HG03135 (cell line): Measurements from ENCODE around the gene NUBPL.
"Not testable (repeated sequence)": the region's sequence is repeated elsewhere in the genome, so short reads cannot be mapped to it uniquely, and the experiment has no call there.

ENCODE experiments used
- ATAC-seq: cut with Tn5 transposase; IDR thresholded peaks from one replicate; pipeline ENCODE4 v1.9.1; 2021; ENCODE audit warnings: mild to moderate bottlenecking, moderate library complexity; ENCODE audit not compliant: unreplicated experiment

NUBPL gene

DNA sequence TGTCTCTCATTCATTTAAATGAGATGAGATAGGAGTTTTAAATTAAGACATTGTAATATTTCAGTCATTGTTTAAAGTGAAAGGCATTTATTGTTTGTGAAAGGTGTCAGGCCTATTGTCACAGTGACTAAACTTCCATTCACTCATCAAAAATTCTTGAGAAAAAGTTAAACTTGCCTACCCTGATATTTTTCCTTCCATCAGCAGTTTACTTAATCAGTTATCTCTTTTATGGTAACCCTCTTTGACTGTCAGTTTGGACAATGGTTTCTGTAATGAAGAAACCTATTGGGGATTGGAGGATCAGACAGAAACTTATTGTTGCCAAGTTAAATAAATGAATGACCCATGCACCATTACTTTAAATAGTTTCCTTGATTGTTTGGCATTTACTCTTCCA is 241.6 kb downstream of the NUBPL start:
- no peak for ATAC-seq

DNA sequence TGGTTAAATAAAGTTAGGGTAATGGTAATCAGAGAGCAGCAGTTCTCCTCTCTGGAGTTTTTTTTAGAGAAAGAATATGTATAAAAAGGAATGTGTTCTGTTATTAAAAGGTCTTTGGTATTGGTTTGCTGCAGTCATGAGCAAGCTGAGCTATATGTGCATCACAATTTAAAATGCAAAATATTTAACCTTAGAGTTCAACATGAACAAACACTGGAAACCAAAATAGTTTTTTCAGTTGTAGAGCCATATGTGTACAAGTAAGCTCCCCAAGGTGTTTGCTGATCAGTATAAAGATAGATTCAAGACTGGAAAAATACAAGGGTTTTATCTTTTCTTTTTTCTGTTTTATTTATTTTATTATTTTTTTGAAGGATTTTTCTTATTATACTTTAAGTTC is 245.0 kb downstream of the NUBPL start:
- no peak for ATAC-seq

DNA sequence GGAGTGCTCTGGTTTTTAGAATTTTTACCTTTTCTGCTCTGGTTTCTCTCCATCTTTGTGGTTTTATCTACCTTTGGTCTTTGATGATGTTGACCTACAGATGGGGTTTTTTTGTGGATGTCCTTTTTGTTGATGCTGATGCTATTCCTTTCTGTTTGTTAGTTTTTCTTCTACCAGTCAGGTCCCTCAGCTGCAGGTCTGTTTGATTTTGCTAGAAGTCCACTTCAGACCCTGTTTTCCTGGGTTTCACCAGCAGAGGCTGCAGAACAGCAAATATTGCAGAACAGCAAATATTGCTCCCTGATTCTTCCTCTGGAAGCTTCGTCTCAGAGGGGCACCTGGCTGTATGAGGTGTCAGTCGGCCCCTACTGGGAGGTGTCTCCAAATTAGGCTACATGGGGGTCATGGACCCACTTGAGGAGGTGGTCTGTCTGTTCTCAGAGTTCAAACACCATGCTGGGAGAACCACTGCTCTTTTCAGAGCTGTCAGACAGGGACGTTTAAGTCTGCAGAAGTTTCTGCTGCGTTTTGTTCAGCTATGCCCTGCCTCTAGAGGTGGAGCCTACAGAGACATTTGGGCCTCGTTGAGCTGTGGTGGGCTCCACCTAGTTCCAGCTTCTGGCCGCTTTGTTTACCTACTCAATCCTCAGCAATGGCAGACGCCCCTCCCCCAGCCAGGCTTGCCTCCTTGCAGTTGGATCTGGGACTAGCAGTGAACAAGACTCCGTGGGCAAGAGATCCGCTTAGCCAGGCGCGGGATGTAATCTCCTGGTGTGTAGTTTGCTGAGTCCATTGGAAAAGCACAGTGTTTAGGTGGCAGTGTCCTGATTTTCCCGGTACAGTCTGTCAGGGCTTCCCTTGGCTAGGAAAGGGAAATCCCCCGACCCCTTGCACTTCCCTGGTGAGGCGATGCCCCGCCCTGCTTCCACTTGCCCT is 250.8 kb downstream of the NUBPL start:
- ATAC-seq = not testable (repeated sequence)

DNA sequence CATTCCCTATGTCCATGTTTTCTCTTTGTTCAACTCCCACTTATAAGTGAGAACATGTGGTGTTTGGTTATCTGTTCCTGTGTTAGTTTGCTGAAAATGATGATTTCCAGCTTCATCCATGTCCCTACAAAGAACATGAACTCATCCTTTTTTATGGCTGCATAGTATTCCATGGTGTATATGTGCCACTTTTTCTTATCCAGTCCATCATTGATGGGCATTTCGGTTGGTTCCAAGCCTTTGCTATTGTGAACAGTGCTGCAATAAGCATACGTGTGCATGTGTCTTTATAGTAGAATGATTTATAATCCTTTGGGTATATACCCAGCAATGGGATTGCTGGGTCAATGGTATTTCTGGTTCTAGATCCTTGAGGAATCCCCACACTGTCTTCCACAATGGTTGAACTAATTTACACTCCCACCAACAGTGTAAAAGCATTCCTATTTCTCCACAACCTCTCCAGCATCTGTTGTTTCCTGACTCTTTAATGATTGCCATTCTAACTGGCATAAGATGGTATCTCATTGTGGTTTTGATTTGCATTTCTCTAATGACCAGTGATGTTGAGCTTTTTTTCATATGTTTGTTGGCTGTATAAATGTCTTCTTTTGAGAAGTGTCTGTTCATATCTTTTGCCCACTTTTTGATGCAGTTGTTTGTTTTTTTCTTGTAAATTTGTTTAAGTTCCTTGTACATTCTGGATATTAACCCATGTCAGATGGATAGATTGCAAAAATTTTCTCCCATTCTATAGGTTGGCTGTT is 252.7 kb downstream of the NUBPL start:
- not testable (repeated sequence) for ATAC-seq

DNA sequence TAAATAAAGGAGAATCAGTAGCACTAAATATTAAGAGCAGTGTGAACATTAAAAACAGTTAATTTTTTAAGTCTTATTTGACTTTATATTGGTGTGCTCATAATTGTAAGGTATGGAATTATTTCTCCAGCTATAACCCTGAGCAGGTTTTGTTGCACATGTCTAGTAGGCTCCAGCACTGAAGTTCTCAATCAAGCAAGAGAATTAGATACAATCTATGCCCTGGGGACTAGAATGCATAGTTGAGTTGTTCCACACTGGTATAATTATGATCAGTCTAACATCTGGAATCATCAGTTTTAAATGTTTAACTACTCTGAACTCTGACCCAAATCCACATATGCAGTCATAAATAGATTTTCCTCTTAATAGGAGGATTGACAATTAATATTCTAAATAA is 258.1 kb downstream of the NUBPL start:
- ATAC-seq = no peak

DNA sequence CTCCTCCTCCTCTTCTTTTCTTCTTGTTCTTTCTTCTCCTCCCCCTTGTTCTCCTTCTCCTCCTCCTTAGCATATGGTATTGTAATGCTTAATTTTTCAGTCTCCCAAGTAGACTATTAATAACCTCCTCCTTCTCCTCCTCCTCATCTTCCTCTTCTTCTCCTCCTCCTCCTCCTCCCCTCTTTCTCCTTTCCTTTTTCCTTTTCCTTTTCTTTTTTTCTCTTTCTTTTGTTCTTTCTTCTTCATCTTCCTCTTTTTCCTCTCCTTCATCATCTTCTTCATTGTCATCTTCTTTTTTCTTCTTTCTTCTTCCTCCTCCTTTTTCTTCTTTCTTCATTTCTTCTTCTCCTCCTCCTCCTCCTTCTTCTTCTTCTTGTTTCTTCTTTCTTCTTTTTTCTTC is 264.3 kb downstream of the NUBPL start:
- ATAC-seq = no peak

DNA sequence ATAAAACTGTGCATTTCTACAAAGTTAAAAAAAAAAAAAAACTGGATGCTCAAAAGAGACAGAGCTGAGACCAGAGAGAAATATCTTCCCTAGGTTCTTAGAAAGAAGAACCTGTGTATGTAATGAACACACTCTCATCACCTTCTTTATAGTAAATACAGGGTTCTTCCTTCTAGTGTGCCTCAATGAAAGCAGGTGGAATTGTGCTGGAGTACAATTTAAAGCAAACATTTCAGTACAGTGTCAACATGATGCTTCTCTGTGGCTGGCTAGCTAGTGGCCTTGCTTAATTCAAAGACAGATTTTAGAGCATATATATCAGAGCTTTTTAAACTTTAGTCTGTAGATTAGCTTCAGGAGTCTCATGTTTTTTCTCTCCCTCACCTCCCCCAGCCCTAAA is 266.1 kb downstream of the NUBPL start:
- ATAC-seq = no peak

DNA sequence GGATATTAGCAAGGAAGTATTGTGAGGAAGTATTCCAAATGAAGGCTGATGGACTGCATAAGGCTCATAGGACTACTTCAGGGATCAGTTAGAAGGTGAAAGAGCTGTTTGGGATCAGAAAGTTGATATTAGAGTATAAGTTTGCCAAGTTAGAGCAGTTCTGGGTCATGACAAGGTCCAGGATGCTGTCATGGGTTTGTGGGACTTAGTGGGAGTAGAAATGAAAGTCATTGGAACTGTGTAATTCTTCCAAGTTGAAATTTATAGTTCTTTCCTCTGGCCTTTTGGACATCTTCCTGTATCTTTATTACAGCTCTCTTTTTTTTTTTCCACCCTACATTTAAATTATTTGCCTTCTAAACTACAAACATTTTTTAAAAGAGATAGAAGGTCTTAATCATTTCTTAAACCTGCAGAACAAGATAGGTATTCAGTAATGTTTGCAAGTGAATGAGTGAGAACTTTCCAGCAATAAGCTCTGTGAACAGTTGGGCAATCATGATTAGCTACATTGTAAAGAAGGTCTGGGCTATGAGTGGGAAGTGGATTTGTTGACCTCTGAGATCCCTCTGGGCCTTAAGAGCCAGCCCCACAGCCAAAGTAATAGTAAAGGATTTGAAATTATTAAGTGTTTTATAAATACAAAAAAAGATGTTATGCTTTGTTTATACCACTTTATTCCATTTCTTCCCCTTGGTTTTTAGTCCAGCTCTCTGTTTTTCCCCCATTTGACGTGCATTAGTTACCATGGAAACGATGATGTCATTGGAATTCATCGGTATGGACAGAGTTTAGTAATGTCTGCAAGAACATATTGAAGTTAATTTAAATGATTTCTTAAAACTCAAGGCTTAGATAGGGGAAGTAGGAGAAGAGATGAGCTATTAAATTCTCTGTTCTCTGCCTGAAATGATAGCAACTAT is 268.0 kb downstream of the NUBPL start:
- no peak for ATAC-seq

DNA sequence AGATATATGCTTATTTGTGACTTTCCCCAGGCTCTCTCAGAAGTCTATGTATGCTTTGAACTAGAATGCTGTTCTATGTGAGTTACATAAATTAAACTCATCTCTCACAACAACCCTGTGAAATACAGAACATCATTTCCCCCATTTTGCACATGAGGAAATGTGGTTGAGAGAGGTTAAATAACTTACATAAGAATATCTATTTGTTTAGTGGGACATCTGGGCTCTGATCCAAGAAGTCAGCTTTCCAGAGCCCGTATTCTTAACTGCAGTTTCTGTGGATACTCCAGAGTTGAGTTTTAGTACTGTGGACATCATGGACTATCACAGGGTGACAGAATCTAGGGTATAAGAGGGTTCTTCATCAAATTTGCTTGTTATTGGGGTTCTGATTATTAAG is 273.4 kb downstream of the NUBPL start:
- ATAC-seq = no peak

DNA sequence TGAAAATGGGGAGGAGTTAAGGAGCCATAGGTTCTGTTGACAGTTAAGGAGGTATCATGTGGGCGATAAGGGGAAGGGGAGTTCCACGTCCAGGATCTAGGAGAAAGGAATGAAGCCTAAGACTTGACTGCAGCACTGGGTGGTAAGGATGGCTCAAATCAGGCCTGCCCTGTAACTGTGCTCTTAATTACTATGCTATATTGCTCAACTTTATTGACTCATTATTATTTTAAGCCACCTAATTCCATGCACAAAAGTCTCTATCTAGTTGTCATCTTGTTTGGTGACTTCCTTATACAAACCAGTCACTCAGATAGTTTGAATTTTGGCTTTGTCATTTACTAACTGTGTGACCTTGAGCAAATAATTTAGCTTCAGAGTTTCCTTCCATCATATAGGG is 273.8 kb downstream of the NUBPL start:
- no peak for ATAC-seq

DNA sequence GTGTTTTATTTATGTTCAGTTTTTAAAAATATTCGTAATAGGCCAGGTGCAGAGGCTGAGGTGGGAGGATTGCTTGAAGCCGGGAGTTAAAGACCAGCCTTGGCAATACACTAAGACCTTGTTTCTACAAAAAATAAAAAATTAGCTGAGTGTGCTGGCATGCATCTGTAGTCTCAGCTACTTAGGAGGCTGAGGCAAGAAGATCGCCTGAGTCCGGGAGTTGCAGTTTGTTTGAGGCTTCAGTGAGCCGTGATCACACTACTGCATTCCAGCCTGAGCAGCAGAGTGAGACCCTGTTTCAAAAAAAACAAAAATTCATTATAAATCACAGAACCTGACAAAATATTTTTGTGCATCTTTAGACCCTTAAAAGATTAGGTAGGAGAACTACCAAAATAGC is 275.8 kb downstream of the NUBPL start:
- no peak for ATAC-seq

DNA sequence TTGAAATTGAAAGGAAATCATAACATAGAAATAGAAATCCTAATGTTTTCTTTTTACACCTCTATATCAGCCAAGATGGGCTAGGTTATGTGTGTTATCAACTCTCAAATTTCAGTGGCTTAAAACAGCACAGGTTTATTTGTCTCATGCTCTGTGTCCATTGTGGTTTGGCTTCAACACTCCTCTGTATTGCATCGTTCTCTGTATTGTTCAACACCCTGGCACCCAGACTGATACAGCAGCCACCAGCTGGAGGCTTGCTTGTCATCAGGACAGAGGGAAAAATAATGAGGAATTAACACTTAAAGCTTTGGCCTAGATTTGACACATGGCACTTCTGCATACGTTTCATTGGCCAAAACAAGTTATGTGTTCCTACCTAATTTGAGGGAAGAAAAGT is 281.7 kb downstream of the NUBPL start:
- no peak for ATAC-seq

DNA sequence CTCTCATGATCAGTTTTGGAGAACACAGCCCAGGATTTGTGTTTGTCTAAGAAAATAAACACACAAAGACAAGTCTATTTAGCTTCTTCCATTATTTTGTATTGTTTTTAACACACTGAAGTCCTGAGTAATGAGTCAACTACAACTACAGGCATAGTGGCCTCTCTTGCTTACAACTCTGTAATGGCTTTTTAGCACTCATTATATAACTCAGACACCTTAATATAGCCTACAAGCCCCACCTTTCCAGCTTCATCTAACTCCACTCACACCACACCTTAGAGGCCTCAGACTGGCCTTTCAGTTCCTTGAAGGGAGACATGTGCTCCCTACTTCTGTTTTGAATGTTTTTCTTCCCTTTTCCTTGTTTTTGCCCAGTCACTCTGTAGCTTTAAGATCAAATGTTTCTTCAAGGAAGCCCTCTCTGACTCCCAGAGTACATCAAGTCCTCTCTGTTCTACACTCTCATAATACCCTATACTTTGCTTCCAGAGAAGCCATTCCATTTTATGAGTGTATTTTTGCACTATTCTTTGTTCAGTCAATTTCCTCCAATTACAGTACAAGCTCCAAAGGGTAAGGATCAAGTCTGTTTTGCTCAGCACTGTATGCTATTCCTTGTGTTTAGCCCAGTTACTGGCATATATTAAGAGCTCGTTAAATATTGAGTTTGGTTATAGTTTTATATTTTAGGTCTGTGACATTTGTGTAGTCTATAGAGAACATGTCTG is 282.3 kb downstream of the NUBPL start:
- ATAC-seq = no peak

DNA sequence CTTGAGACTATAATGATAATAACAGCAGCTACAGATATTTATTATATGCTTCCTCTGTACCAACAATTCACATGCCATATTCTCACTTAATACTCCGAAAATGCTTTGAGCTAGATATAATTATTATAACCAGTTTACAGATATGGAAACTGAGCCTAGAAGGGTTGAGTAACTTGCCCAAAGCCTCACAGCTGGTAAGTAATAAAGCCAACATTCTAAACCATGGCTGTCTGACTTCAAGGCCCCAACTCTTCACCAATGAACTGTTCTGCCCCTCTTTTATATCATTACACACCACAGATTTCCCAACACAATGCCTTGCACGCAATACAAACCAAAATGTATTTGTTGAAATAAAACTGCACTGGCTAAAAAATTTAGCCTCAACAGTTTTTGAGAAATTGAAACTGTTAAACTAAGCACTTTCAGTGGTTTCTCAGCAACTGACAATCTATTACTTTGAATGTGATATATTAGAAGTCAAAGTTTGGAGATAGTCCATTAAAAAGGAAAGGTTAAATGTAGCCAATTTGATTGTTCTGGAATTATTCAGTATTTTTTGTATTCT is 293.4 kb downstream of the NUBPL start:
- ATAC-seq = no peak

DNA sequence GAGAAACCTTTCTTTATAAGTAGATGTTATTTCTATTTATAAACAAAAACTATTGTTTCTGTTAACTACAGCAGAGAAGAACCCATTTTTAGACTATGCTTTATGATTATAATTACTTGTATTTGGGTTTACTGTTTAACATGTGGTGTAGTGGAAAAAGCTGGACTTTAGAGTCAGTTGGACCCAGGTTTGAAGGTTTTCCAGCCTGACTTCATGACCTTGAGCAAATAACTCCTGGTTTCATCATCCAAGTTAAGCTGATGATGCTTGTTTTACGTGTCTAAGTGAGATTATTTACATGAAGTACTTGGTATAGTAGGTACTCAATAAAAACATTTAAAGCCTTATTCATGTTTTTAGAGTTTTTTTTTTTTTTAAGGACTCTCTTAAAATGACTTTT is 294.1 kb downstream of the NUBPL start:
- ATAC-seq = no peak

DNA sequence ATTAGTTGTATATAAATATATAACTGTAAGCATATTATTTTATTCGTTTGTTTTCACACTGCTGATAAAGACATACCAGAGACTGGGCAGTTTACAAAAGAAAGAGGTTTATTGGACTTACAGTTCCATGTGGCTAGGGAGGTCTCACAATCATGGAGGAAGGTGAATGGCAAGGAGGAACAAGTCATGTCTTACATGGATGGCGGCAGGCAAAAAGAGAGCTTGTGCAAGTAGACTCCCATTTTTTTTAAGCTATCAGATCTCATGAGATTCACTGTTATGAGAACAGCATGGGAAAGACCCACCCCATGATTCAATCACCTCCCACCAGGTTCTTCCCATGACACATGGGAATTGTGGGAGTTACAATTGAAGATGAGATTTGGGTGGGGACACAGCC is 294.8 kb downstream of the NUBPL start:
- not testable (repeated sequence) for ATAC-seq

DNA sequence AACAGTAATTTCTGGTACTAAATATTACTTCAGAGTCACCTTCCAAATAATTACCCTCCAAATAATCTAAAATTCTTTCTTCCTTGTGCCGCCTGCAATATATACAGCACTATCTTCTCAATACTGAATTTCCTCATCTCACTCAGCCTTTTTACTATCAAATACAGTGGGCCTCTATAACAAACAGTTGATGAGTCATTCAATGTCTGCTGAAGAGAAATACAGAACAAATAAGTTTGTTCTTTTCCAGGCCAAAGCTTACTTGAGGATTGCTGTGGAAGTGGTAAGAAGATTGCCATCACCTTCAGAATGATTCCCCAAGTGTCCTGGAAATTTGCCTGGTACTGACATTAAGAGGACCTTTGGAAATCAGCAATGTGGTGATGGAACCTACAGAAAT is 297.7 kb downstream of the NUBPL start:
- ATAC-seq = no peak

DNA sequence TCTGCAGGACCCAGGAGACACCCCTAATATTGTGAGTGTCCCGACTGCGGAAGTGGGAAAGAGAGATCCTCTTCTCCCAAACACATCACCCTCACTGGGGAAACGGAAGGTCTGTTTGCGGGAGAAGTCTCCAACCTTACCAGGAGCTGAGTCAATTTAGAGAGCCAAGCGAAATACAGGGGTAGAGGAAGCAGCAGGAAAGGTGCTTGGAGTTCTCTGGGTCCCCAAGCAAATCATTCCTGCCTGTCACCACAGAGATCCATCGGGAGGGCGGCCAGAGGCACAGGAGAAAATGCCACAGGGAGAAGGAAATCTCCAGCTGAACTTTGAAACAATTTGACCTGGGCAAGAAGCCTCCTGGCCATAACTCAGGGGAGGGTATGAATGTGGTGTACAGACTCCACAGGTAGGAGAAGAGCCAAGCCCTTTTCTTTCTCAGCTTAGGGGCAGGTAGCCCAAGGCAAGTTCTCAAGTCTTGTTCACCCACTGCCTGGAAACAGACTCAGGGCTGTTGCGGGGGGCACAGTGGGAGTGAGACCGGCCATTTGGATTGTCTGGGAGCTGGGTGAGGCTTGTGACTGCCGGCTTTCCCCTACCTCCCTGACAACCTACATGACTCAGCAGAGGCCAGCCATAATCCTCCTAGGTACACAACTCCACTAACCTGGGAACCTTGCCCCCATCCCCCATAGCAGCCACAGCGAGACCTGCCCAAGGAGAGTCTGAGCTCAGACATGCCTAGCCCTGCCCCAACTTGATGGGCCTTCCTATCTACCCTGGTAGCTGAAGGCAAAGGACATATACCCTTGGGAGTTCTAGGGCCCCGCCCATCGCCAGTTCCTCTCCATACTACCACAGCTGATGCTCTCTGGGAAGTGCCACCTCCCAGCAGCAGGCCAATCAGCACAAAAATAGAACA is 304.0 kb downstream of the NUBPL start:
- ATAC-seq = no peak

DNA sequence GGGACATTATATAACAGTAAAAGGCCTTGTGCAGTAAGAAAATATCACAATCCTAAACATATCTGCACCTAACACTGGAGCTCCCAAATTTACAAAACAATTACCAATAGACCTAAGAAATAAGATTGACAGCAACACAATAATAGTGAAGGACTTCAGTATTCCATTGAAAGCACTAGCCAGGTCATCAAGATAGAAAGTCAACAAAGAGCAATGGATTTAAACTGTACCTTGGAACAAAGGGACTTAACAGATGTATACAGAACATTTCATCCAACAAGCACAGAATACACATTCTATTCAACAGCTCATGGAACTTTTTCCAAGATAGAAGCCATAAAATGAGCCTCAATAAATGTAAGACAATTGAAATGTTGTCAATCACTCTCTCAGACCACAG is 306.4 kb downstream of the NUBPL start:
- ATAC-seq = no peak
